ENCODE measurements around the gene GPR6.

The GPR6 gene

GRCh38 chr6:110002676-110003075 is 24.6 kb downstream of the GPR6 start:
- DNase-seq = no peak

DNA sequence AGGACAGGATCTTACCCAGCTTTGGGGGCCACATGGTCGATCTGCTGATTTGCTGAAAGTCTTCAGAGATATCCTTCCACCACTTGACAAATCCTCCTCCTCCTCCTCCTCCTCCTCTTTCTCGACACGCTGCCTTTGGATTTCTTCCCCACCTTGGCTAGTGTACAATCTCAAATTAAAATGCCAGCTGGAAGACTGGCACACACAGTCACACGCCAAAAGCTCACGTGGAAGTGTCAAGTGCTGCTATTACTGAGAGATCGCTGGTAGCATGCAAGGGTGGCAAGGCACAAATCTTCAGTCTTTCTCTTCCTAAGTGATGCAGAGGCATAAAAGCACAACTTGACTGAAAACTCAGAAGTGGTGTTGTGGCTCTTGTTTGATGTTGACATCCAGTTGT is 35.3 kb downstream of the GPR6 start:
- DNase-seq = no peak

GRCh38 chr6:110015206-110015605 is 37.1 kb downstream of the GPR6 start:
- DNase-seq = no peak

- no peak for DNase-seq
Observed at GRCh38 chr6:110017306-110017705, 39.2 kb downstream of the GPR6 start.

- DNase-seq = no peak
Observed at GRCh38 chr6:110017946-110018345, 39.8 kb downstream of the GPR6 start.

DNA sequence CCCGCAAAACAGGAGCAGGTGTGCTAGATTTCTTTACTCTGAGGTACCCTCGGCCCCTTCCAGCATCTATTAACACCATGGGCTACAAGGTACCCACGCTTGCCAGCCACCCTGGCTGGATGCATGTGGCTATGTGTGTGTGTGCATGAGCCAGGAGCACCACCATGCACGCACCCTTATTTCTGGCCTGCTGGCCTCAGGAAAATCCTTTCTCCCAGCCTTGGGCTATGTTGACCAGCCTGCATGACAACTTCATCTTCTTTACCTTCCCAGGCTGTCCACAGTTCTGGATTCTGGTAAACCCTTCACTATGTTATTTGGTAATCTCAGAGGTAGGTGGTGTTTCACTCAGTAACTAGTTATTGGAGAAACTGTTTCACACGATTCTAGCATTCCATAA is 40.4 kb downstream of the GPR6 start:
- no peak for DNase-seq

DNA sequence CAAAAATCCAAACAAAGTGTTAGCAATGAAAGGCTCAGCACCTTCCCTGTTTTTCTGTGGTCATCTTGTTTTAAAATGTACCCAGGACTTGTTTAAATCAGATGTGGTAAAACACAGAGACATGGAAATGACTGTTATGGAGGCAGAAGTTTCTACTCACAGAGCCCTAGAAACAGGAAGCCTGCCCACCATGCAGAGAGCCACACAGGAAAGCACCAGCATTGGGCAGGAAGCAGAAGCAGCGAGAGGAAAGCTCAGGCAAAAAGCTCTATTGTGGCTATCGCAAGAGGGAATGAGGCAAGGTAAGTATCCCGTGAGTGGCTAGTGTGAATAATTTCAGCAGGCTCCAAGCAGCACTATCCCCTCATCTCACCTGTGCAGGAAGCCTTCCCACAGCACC is 42.8 kb downstream of the GPR6 start:
- no peak for DNase-seq

DNA sequence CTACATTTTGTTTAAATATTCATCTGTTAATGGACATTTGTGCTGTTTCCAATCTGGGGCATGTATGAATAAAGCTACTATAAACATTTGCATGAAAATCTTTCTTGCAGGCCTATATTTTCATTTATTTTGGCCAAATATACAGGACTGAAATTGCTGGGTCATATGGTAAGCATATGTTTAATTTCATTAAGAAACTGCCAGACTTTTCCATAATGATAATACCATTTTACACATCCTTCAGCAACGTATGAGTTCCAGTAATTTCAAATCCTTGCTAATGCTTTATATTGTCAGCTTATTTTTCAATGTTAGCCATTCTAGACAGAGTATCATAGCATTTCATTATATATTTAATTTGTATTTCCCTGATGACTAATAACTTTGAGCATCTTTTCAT is 51.0 kb downstream of the GPR6 start:
- DNase-seq = no peak

Data from NCI-H1436 treated with DMSO at 0.1 percent for 48 hours (cell line).